ENCODE results near the gene FRMPD2. TPM values are rescaled to one million over a fixed set of nuclear protein-coding genes. Genes with fewer than 3 reads are reported as not detected.

The FRMPD2 gene
- total RNA-seq, 1 experiment from 2014 or later: 0.44 TPM

- Mint-ChIP-seq H3K4me1 (peaks cover 6 to 15% of the 10 kb centered on the region in 2 experiments), H3K36me3 (ENCODE audit: insufficient read depth in 1 of 3, low read depth in 3 of 3) (no peaks in the 10 kb centered on the region), H3K4me3 (no peak overlapping the region), H3K9me3 (peaks cover 0 to 2% of the 10 kb centered on the region in 2 experiments; a peak in 1 of 5 replicates), H3K27ac (peak overlapping the region in 1 of 3 experiments; percentile 76; a peak in 1 of 7 replicates), H3K27me3 (ENCODE audit: low read depth) (no peaks in the 10 kb centered on the region; the same call in none of the 2 replicates)
- DNase-seq: no peak
- no peak overlapping the region for H2BK15ac ChIP-seq (ENCODE audit: low read depth, low read length)
- no peak overlapping the region for H2BK120ac ChIP-seq (ENCODE audit: low read depth, low read length, poor library complexity, severe bottlenecking)
- no peak overlapping the region for H3K4ac ChIP-seq (ENCODE audit: low read depth, low read length)
- WGBS (ENCODE audit: extremely low coverage, insufficient read length, low lambda C conversion rate): no CpG with 5 or more reads among the region's 4 CpGs
- no peaks in the 10 kb centered on the region for H3K23me2 ChIP-seq (ENCODE audit: insufficient read length, low read depth, low read length, poor library complexity, severe bottlenecking)
- no peak overlapping the region for H3T11ph ChIP-seq (ENCODE audit: low read length)
- no peak overlapping the region for H3K23ac ChIP-seq (ENCODE audit: insufficient read length, low read depth, low read length)
- H4K5ac ChIP-seq (ENCODE audit: insufficient read length, low read depth, low read length): no peak overlapping the region
- no peak overlapping the region for H2BK5ac ChIP-seq (ENCODE audit: insufficient read length, low read length)
- H3K4me1 ChIP-seq (ENCODE audit: insufficient read depth, low read length): no peaks in the 10 kb centered on the region
- no peak overlapping the region for H2AK5ac ChIP-seq (ENCODE audit: insufficient read length, low read length)
- H2AFZ ChIP-seq (ENCODE audit: low read length): no peak overlapping the region
- H3K27ac ChIP-seq (ENCODE audit: insufficient read length, low read depth, low read length): no peak overlapping the region
- H3K9me3 ChIP-seq (ENCODE audit: control insufficient read depth, low read depth, low read length): no peaks in the 10 kb centered on the region
- TF ChIP-seq CTCF (conservative IDR thresholded peaks at IDR 0.05): no peak
- H4K91ac ChIP-seq (ENCODE audit: insufficient read length, low read depth, low read length): no peak overlapping the region
- no peaks in the 10 kb centered on the region for H4K20me1 ChIP-seq (ENCODE audit: control insufficient read depth, insufficient read depth, insufficient read length)
- no peak overlapping the region for H2BK12ac ChIP-seq (ENCODE audit: insufficient read length, low read depth, low read length)
- H3K9ac ChIP-seq (ENCODE audit: extremely low read depth, insufficient read length, low read length): no peak overlapping the region
- no peak overlapping the region for H3K18ac ChIP-seq (ENCODE audit: insufficient read length, low read depth, low read length)
- no peaks in the 10 kb centered on the region for H3K79me2 ChIP-seq (ENCODE audit: insufficient read depth, low read length)
- no peak overlapping the region for H3K14ac ChIP-seq (ENCODE audit: insufficient read depth, low read length)
- H3K4me2 ChIP-seq (ENCODE audit: insufficient read depth, insufficient read length, low read length): no peak overlapping the region
- no peak overlapping the region for H2BK20ac ChIP-seq (ENCODE audit: low read depth, low read length, poor library complexity, severe bottlenecking)
- no peaks in the 10 kb centered on the region for H3K27me3 ChIP-seq (ENCODE audit: insufficient read depth, low read length)
- no peaks in the 10 kb centered on the region for H3K79me1 ChIP-seq (ENCODE audit: insufficient read depth, low read depth, low read length, poor library complexity, severe bottlenecking)
- no peak overlapping the region for H4K8ac ChIP-seq (replicated peaks; ENCODE audit: insufficient read length, low read depth, low read length)
- no peak overlapping the region for H3K56ac ChIP-seq (ENCODE audit: insufficient read length, low read depth, low read length)
These were observed 22.1 kb upstream of the FRMPD2 start for GRCh38 chr10:48296576-48297098.

Measured in H9 (cell line).